Mucosa of rectum (tissue), 2 donors: ENCODE measurements around the gene CENPL.
"Not testable (repeated sequence)": the region's sequence is repeated elsewhere in the genome, so short reads cannot be mapped to it uniquely, and the experiment has no call there.

Experiments
- H3K27ac ChIP-seq, 2 donors: one replicate each; pipeline ENCODE4 v1.7.0; 2013; ENCODE audit warnings: inconsistent platforms in 2 of 2, low read depth in 2 of 2, low read length in 2 of 2
- H3K27me3 ChIP-seq, 2 donors: one replicate each; pipeline ENCODE4 v1.7.0; 2013; ENCODE audit warnings: low read length in 2 of 2; ENCODE audit not compliant: control insufficient read depth in 2 of 2, insufficient read depth in 2 of 2
- H3K36me3 ChIP-seq, 2 donors: one replicate each; pipeline ENCODE4 v1.7.0; 2013; ENCODE audit warnings: low read length in 2 of 2; ENCODE audit not compliant: control insufficient read depth in 2 of 2, insufficient read depth in 2 of 2
- H3K4me1 ChIP-seq, 2 donors: one replicate each; pipeline ENCODE4 v1.7.0; 2013; ENCODE audit warnings: low read length in 2 of 2, mild to moderate bottlenecking in 1 of 2; ENCODE audit not compliant: control insufficient read depth in 2 of 2, insufficient read depth in 2 of 2
- H3K4me3 ChIP-seq, 2 donors: one replicate each; pipeline ENCODE4 v1.7.0; 2013; ENCODE audit warnings: low read length in 2 of 2
- H3K9ac ChIP-seq, 2 donors: one replicate each; pipeline ENCODE4 v1.7.0; 2013; ENCODE audit warnings: low read length in 2 of 2, low read depth in 1 of 2, mild to moderate bottlenecking in 1 of 2
- H3K9me3 ChIP-seq, 2 donors: one replicate each; pipeline ENCODE4 v1.7.0; 2013; ENCODE audit warnings: low read length in 2 of 2; ENCODE audit not compliant: control insufficient read depth in 2 of 2
- donor health status: healthy.
- donor health status: Normal muscosa, but diverticular disease.

Gene CENPL

DNA sequence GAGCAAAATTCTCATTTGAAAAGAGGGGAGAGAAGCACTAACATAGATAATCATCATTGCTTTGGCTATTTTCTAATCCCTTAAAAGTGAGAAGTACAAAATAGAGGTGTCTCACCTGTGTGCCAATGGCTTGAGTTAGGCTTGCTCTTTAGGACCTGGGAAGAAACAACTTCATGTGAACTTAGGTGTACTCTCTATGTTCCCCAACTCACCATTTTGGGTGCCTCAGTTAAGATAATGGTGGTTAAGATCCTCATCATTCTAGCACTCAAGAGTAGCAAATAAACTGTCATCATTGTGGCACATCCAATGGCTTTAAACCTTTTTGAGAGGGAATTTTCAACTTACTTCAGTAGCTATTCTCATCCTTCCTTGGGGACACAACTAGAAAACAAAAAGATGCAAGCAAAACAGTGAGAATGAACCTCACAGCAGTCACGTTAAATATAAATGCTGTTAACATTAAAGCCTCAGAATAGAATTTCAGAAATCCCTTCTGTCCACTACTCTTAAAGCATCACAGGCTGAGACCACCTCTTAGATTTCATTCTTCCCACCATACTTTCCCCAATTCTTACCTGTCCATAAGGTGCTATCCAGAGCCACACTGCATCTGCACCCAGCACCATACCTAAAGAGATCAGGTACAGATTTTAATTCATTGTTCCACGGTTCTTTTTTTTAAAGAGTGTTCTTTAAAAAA is 41.9 kb upstream of the CENPL start:
- Histone ChIP-seq H3K9me3 (no peaks in the 10 kb centered on the region), H3K36me3 (peaks cover 38 to 44% of the 10 kb centered on the region in 2 donors), H3K4me1 (peaks cover 25 to 28% of the 10 kb centered on the region in 2 donors), H3K4me3 (peak overlapping the region; percentile 93 to 98), H3K27me3 (no peaks in the 10 kb centered on the region), H3K9ac (peak overlapping the region; percentile 75 to 86), H3K27ac (peak overlapping the region; percentile 98 to 99)

DNA sequence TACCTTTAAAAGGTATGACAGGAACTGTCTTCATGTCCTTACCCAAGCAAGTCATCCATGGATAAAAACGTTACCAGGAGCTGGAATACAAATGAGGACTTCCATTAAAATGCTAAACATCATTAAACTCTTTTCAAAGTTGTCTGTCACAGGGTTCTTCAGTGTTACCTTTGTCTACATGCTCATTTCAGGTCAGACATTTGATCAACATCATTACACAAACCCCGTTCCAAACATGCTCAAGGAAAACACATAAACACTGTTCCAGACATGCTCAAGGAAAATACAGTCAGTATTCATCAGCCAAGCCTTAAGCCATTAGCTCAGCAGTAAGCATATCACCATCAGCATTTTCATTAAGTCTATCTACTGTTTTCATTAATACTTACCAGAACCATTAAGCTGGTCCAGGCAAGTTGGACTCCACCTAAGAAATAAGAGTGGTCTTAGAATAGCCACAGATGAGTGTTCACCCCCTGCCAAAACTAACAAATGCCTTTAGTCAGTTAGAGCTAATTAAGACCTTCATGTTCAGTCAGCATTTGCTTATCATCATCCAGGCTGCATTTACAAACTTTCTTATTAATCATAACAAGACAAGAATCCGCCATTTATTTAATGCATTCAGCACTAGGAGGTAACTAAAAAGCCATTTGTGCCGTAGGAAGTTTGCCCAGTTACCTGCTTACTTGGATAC is 40.9 kb upstream of the CENPL start:
- H3K9ac ChIP-seq: peak overlapping the region; percentile 10 to 75
- peak overlapping the region; percentile 93 to 98 for H3K4me3 ChIP-seq
- no peak overlapping the region for H3K27ac ChIP-seq
- no peaks in the 10 kb centered on the region for H3K9me3 ChIP-seq
- peaks cover 42 to 46% of the 10 kb centered on the region in 2 donors for H3K36me3 ChIP-seq
- peaks cover 25% of the 10 kb centered on the region in 2 donors for H3K4me1 ChIP-seq
- no peaks in the 10 kb centered on the region for H3K27me3 ChIP-seq

DNA sequence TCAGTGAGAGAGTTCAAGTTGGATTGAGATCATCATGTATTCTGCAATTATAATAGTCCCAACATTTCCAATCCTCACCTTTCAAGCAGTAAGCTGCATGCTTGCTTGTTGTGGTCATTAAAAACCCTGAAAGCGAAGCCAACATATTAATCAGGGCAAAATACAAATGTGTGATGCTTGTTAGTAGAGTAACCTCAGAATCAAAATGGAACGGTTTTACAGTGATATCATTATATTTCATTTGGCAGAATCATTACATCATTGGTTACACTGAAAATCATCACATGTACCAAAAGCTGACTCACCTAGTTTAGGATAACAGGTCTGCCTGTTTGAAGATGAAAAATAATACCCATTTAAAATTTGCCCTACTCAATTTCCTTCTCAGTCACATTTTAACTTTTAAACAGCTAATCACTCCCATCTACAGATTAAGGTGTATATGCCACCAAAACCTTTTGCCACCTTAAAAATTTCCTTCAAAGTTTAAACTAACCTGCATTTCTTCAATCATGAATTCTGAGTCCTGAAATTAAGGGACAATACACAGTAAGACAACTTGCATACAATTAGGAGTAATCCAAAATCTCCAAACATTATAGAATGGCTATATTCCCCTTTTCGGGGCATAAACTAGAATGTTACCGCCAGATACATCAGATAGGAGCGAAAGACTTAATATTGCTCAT is 39.6 kb upstream of the CENPL start:
- no peak overlapping the region for H3K9ac ChIP-seq
- peaks cover 17 to 21% of the 10 kb centered on the region in 2 donors for H3K4me1 ChIP-seq
- no peak overlapping the region for H3K27ac ChIP-seq
- no peaks in the 10 kb centered on the region for H3K27me3 ChIP-seq
- no peaks in the 10 kb centered on the region for H3K9me3 ChIP-seq
- H3K4me3 ChIP-seq: no peak overlapping the region
- H3K36me3 ChIP-seq: peaks cover 44 to 47% of the 10 kb centered on the region in 2 donors

DNA sequence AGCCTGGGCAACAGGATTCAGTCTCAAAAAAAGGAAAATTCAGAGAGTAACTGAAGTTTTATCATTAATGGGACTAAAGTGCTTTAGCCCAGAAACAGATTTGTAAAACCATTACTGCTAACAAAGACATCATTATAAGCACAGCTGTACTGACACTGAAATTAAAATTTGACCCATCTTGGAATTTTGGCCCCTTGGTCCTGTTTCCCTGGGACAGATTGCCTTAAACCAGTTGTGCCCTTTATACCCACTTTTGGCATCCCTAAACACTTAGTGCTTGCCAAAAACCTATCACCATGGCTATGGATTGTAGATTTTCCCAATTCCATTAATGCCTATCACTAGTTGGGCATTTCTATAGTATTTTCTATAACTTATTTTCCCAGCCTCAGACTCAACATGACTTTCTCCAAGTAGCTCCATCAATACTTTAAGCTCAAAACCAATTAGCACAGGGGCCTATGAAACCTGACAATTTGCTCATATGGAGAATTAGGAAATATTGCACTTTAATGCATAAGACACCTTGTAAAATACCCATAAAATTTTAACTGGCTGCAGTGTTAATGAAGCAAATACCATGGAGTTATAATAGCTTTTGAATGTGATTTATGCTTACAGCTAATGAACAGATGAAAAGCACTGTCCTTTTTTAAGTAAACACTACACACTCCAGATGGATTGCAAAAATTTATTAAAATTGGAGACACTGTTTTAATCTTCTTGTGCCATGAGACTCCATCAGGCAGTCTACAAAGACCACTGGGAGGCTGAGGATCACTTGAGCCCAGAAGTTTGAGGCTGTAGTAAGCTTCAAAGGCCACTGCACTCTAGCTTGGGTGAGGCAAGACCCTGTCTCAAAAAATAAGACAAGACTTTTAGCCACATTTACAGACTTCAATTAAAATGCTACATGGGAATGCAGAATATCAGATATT is 38.8 kb upstream of the CENPL start:
- H3K9ac ChIP-seq: no peak overlapping the region
- H3K27me3 ChIP-seq: no peaks in the 10 kb centered on the region
- no peak overlapping the region for H3K4me3 ChIP-seq
- H3K27ac ChIP-seq: no peak overlapping the region
- no peaks in the 10 kb centered on the region for H3K9me3 ChIP-seq
- H3K4me1 ChIP-seq: peaks cover 10 to 21% of the 10 kb centered on the region in 2 donors
- peaks cover 44 to 47% of the 10 kb centered on the region in 2 donors for H3K36me3 ChIP-seq

DNA sequence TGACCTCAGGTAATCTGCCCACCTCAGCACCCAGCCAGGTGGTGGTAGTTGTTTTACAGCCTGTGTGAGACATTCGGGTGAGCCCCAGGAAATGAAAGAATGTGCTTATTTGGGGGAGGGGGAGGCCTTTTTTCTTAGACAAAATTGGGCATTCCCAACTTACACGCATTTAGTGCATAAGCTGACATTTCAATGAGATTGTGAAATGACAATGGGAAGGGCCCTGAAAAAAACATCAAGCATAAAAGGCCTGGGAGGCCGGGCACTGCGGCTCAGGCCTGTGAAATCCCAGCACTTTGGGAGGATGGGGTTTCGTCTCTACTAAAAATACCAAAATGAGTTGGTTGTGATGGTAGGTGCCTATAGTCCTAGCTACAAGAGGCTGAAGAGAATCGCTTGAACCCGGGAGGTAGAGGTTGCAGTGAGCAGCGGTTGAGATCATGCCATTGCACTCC is 38.1 kb upstream of the CENPL start:
- Histone ChIP-seq H3K27me3 (no peaks in the 10 kb centered on the region), H3K27ac (no peak overlapping the region), H3K9me3 (no peaks in the 10 kb centered on the region), H3K4me3 (no peak overlapping the region), H3K4me1 (peaks cover 10 to 21% of the 10 kb centered on the region in 2 donors), H3K9ac (no peak overlapping the region), H3K36me3 (peaks cover 48 to 49% of the 10 kb centered on the region in 2 donors)

DNA sequence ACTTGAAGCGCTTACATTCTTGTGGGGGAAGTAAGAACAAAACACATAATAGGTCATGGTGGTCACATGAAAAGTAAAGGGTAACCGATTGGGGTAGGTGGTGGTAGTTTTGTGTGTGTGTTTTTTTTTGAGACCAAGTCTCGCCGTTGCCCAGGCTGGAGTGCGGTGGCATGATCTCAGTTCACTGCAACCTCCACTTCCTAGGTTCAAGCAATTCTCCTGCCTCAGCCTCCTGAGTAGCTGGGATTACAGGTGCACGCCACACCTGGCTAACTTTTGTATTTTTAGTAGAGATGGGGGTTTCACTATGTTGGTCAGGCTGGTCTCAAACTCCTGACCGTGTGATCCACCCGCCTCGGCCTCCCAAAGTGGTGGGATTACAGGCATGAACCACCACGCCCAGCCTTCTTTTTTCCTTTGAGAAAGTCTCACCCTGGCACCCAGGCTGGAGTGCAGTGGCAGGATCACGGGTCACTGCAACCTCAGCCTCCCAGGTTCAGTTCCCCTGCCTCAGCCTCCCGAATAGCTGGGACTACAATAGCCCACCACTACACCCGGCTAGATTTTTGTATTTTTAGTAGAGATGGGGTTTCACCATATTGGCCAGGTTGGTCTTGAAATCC is 37.6 kb upstream of the CENPL start:
- H3K36me3 ChIP-seq: peaks cover 53 to 54% of the 10 kb centered on the region in 2 donors

DNA sequence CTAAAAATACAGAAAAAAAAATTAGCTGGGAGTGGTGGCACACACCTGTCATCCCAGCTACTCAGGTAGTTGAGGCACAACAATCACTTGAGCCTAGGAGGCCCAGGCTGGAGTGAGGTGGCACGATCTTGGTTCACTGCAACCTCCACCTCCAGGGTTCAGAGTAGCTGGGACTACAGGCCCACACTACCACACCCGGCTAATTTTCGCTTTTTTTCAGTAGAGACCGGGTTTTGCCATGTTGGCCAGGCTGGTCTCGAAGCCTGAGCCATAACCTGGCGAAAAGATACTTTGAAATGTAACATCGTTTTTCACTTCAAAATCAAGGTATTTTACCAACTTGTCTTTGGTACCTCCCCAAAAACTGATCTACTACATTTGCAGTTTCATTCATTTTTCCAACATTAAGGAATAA is 37.1 kb upstream of the CENPL start:
- Histone ChIP-seq H3K27me3 (no peaks in the 10 kb centered on the region), H3K4me1 (peaks cover 10 to 19% of the 10 kb centered on the region in 2 donors), H3K9ac (no peak overlapping the region), H3K9me3 (no peaks in the 10 kb centered on the region), H3K36me3 (peaks cover 58% of the 10 kb centered on the region in 2 donors), H3K4me3 (no peak overlapping the region), H3K27ac (no peak overlapping the region)

More for the DNA sequence above, 37.6 kb upstream of the CENPL start:
- H3K27ac ChIP-seq, H3K9ac ChIP-seq, H3K4me3 ChIP-seq, H3K27me3 ChIP-seq, H3K9me3 ChIP-seq: not testable (repeated sequence)
- H3K4me1 ChIP-seq: peaks cover 10 to 21% of the 10 kb centered on the region in 2 donors

DNA sequence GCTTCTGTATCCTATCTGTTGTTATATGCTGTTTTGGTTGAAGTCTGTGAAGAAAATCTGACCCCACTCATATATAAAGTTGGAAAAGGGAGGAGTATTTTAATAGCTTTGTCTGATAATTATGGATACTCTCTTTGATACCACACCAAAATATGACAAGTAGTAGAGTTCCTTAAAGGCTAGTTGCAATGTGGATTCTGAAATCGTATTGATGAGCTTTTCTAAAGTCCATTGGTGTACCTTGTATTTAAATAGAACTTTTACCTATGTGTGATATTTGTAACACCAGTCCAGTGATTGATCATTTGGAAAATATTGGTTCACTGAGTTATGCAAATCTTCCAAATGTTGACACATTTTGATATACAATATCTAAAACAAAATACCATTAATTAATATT is 35.4 kb upstream of the CENPL start:
- Histone ChIP-seq H3K36me3 (peaks cover 50 to 57% of the 10 kb centered on the region in 2 donors), H3K4me1 (peaks cover 0 to 4% of the 10 kb centered on the region in 2 donors), H3K27me3 (no peaks in the 10 kb centered on the region), H3K9ac (no peak overlapping the region), H3K4me3 (no peak overlapping the region), H3K27ac (no peak overlapping the region), H3K9me3 (no peaks in the 10 kb centered on the region)

DNA sequence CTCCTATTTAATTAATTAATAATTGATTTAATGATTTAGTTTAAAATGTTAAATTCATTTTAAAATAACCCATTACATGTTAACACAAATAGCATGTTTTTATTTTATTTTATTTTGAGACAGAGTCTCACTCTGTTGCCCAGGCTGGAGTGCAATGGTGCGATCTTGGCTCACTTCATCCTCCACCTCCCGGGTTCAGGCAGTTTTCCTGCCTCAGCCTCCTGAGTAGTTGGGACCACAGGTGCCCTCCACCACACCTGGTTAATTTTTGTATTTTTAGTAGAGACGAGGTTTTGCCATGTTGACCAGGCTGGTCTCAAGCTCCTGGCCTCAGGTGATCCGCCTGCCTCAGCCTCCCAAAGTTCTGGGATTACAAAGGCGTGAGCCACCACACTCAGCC is 34.9 kb upstream of the CENPL start:
- H3K27ac ChIP-seq, H3K27me3 ChIP-seq, H3K4me3 ChIP-seq, H3K4me1 ChIP-seq, H3K9me3 ChIP-seq, H3K9ac ChIP-seq: not testable (repeated sequence)
- peaks cover 49 to 52% of the 10 kb centered on the region in 2 donors for H3K36me3 ChIP-seq
